Measurements from ENCODE around the gene CIAO3.

- no peak for TF ChIP-seq POLR2A (IDR thresholded peaks at IDR 0.05; ENCODE audit: low read length)
- no peak for TF ChIP-seq GATA1 (IDR thresholded peaks at IDR 0.05; ENCODE audit: low read depth, low read length)
Measured at GRCh38 chr16:779561-779960, 38.8 kb upstream of the CIAO3 start.
